ENCODE measurements around the gene LDLRAD2. TPM values are rescaled to one million over a fixed set of nuclear protein-coding genes. Genes with fewer than 3 reads are reported as not detected.

LDLRAD2 gene
- total RNA-seq, 1 experiment from 2014 or later: 1.0 TPM

DNA sequence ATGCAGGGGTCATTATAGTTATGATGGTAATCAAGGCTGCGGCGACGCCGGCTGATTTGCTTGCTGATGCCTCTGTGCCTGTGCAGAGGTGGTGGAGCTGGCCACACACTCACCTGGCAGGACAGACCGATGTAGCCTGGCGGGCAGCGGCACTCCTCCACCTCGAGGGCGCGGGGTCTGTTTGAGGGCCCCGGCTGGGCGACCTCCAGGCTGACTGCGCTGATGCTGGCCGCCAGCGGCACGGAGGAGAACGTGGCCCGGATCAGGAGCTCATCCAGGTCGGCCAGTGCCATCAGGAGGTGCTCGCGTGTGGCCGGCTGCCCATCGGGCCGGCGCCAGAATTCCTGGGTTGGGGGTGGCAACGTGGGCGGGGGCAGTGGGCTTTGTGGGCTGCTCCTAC, 52.7 kb downstream of the LDLRAD2 start:
- Histone ChIP-seq H3K79me2 (ENCODE audit: insufficient read depth, low read length) (no peaks in the 10 kb centered on the region), H3K27ac (ENCODE audit: insufficient read length, low read depth, low read length) (no peak overlapping the region), H2BK120ac (ENCODE audit: low read depth, low read length, poor library complexity, severe bottlenecking) (no peak overlapping the region), H3K9ac (ENCODE audit: extremely low read depth, insufficient read length, low read length) (no peak overlapping the region), H3K4me2 (ENCODE audit: insufficient read depth, insufficient read length, low read length) (no peak overlapping the region), H2AFZ (ENCODE audit: low read length) (no peak overlapping the region), H4K91ac (ENCODE audit: insufficient read length, low read depth, low read length) (no peak overlapping the region), H2AK5ac (ENCODE audit: insufficient read length, low read length) (no peak overlapping the region), H2BK20ac (ENCODE audit: low read depth, low read length, poor library complexity, severe bottlenecking) (no peak overlapping the region), H3K18ac (ENCODE audit: insufficient read length, low read depth, low read length) (no peak overlapping the region), H4K5ac (ENCODE audit: insufficient read length, low read depth, low read length) (no peak overlapping the region), H4K8ac (replicated peaks; ENCODE audit: insufficient read length, low read depth, low read length) (no peak overlapping the region), H3K4me1 (ENCODE audit: insufficient read depth, low read length) (peaks cover 7% of the 10 kb centered on the region; the same call in 1 of the 2 replicates), H2BK15ac (ENCODE audit: low read depth, low read length) (no peak overlapping the region), H3K9me3 (ENCODE audit: control insufficient read depth, low read depth, low read length) (no peaks in the 10 kb centered on the region), H2BK5ac (ENCODE audit: insufficient read length, low read length) (no peak overlapping the region), H3K14ac (ENCODE audit: insufficient read depth, low read length) (no peak overlapping the region), H2BK12ac (ENCODE audit: insufficient read length, low read depth, low read length) (no peak overlapping the region), H4K20me1 (ENCODE audit: control insufficient read depth, insufficient read depth, insufficient read length) (peaks cover 2% of the 10 kb centered on the region), H3K23ac (ENCODE audit: insufficient read length, low read depth, low read length) (no peak overlapping the region), H3K79me1 (ENCODE audit: insufficient read depth, low read depth, low read length, poor library complexity, severe bottlenecking) (no peaks in the 10 kb centered on the region), H3K4ac (ENCODE audit: low read depth, low read length) (no peak overlapping the region), H3K27me3 (ENCODE audit: insufficient read depth, low read length) (no peaks in the 10 kb centered on the region), H3T11ph (ENCODE audit: low read length) (no peak overlapping the region), H3K23me2 (ENCODE audit: insufficient read length, low read depth, low read length, poor library complexity, severe bottlenecking) (no peaks in the 10 kb centered on the region), H3K56ac (ENCODE audit: insufficient read length, low read depth, low read length) (no peak overlapping the region)
- Mint-ChIP-seq H3K9me3 (no peaks in the 10 kb centered on the region), H3K36me3 (ENCODE audit: insufficient read depth in 1 of 3, low read depth in 3 of 3) (peaks cover 31 to 50% (median 46%) of the 10 kb centered on the region in 3 experiments; a peak in 6 of 7 replicates), H3K27ac (no peak overlapping the region), H3K27me3 (ENCODE audit: low read depth) (no peaks in the 10 kb centered on the region), H3K4me1 (peaks cover 17 to 25% of the 10 kb centered on the region in 2 experiments), H3K4me3 (no peak overlapping the region)
- no peak for DNase-seq
- WGBS (ENCODE audit: extremely low coverage, insufficient read length, low lambda C conversion rate): no CpG with 5 or more reads among the region's 27 CpGs
- TF ChIP-seq, protein P1, sequence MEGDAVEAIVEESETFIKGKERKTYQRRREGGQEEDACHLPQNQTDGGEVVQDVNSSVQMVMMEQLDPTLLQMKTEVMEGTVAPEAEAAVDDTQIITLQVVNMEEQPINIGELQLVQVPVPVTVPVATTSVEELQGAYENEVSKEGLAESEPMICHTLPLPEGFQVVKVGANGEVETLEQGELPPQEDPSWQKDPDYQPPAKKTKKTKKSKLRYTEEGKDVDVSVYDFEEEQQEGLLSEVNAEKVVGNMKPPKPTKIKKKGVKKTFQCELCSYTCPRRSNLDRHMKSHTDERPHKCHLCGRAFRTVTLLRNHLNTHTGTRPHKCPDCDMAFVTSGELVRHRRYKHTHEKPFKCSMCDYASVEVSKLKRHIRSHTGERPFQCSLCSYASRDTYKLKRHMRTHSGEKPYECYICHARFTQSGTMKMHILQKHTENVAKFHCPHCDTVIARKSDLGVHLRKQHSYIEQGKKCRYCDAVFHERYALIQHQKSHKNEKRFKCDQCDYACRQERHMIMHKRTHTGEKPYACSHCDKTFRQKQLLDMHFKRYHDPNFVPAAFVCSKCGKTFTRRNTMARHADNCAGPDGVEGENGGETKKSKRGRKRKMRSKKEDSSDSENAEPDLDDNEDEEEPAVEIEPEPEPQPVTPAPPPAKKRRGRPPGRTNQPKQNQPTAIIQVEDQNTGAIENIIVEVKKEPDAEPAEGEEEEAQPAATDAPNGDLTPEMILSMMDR (conservative IDR thresholded peaks at IDR 0.05): no peak
